Mesodermal cell (in vitro differentiated cells): ENCODE results near the gene KCNT1.

Source experiments
- H3K27ac ChIP-seq: 2 replicates; pipeline ENCODE4 v1.7.0; 2013; ENCODE audit warnings: mild to moderate bottlenecking, low read depth, low read length, moderate library complexity; ENCODE audit not compliant: severe bottlenecking
- H3K36me3 ChIP-seq: 2 replicates; pipeline ENCODE4 v1.7.1; 2013; ENCODE audit warnings: mild to moderate bottlenecking, low read length, moderate library complexity; ENCODE audit not compliant: control insufficient read depth, insufficient read depth
- H3K4me1 ChIP-seq: one replicate; pipeline ENCODE4 v1.7.1; 2013; ENCODE audit warnings: mild to moderate bottlenecking, low read length; ENCODE audit not compliant: insufficient read depth, control insufficient read depth, poor library complexity, severe bottlenecking
- H3K4me3 ChIP-seq: 2 replicates; pipeline ENCODE4 v1.7.0; 2013; ENCODE audit warnings: low read length, control low read depth, mild to moderate bottlenecking; ENCODE audit not compliant: insufficient read depth, poor library complexity, severe bottlenecking; ENCODE audit errors: extremely low read depth
- H3K9me3 ChIP-seq: 2 replicates; pipeline ENCODE4 v1.7.1; 2013; ENCODE audit warnings: mild to moderate bottlenecking, low read length, moderate library complexity; ENCODE audit not compliant: control insufficient read depth
- WGBS, 2 experiments: methylation state at CpG; one replicate each; pipeline ENCODE4 v1.1.5; 2013; ENCODE audit warnings: missing lambda C conversion rate in 2 of 2; ENCODE audit not compliant: insufficient coverage in 2 of 2; 5-methylcytosine and 5-hydroxymethylcytosine counted together

Gene KCNT1

GRCh38 chr9:135840539-135840938 is 138.6 kb downstream of the KCNT1 start:
- Histone ChIP-seq H3K9me3 (peaks cover 6% of the 10 kb centered on the region), H3K36me3 (peaks cover 30% of the 10 kb centered on the region), H3K4me1 (peaks cover 18% of the 10 kb centered on the region), H3K27ac (no peak overlapping the region), H3K4me3 (no peak overlapping the region)
- WGBS, 2 experiments: 90 to 94% methylated on average over 6 of the region's 7 CpGs
